H1 (cell line): ENCODE data around the gene IL36RN. TPM values are rescaled to one million over a fixed set of nuclear protein-coding genes. Genes with fewer than 3 reads are reported as not detected.

ENCODE experiments used
- FOSL1 ChIP-seq: IDR thresholded peaks from 2 replicates; pipeline ENCODE4 v1.6.1; 2011; ENCODE audit warnings: mild to moderate bottlenecking, low read depth, low read length, moderate library complexity; ENCODE audit not compliant: insufficient read depth
- SP4 ChIP-seq: IDR thresholded peaks from 2 replicates; pipeline ENCODE4 v1.6.1; 2012; ENCODE audit warnings: low read length, inconsistent platforms
- polyA plus RNA-seq, 7 experiments: library from polyadenylated mRNA; depleted of rRNA in 3 of 7; stranded (reverse) in 5 of 7; unstranded in 2 of 7; fragments of >200 nt in 5 of 7; fragments of 200-250 nt in 2 of 7; gene quantifications; 1 replicate in 5 of 7; 2 replicates in 1 of 7; 4 replicates in 1 of 7; pipeline versions ENCODE4 v1.2.1 to v1.2.3, GENCODE V29; 2011 to 2013; ENCODE audit warnings: missing spikeins in 2 of 7, mixed read lengths in 2 of 7
- total RNA-seq: library from RNA; stranded (reverse); fragmentation: NEBNext Ultra II Directional; extraction: Animal tissue kit (Norgen Biotek cat#: 25700); gene quantifications from 2 replicates; pipeline ENCODE4 v1.2.1, GENCODE V29; 2021
- TF ChIP-seq, protein P1 (sequence below): IDR thresholded peaks from 2 replicates; pipeline ENCODE4 v1.6.1; 2011; ENCODE audit warnings: low read depth, mild to moderate bottlenecking, low read length; ENCODE audit not compliant: insufficient read depth

Gene IL36RN
- total and polyA plus RNA-seq, 2 of the 8 experiments (the other 6 are each of a cell fraction or from before 2014, with no cell fraction given) = not detected

GRCh38 chr2:113112441-113112840 lies 53.4 kb downstream of the IL36RN start (continued):
- TF ChIP-seq, protein P1, sequence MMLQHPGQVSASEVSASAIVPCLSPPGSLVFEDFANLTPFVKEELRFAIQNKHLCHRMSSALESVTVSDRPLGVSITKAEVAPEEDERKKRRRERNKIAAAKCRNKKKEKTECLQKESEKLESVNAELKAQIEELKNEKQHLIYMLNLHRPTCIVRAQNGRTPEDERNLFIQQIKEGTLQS = no peak
- TF ChIP-seq FOSL1 (no peak), SP4 (no peak)
- TF ChIP-seq, all 59 proteins: peak for 0
